ENCODE data around the gene CNPY1.
"Not testable (repeated sequence)": the region's sequence is repeated elsewhere in the genome, so short reads cannot be mapped to it uniquely, and the experiment has no call there.

CNPY1 gene

GRCh38 chr7:155530601-155531000 lies 15.8 kb downstream of the CNPY1 start:
- DNase-seq = no peak

GRCh38 chr7:155529845-155530244 lies 16.5 kb downstream of the CNPY1 start:
- no peak for DNase-seq

GRCh38 chr7:155529346-155529745 lies 17.0 kb downstream of the CNPY1 start:
- DNase-seq = no peak

GRCh38 chr7:155527664-155528063 lies 18.7 kb downstream of the CNPY1 start:
- DNase-seq = no peak

- no peak for DNase-seq
Observed at GRCh38 chr7:155526225-155526624, 20.1 kb downstream of the CNPY1 start.

- no peak for DNase-seq
Observed at GRCh38 chr7:155524018-155524556, 22.3 kb downstream of the CNPY1 start.

GRCh38 chr7:155523168-155523675 lies 23.1 kb downstream of the CNPY1 start:
- DNase-seq = no peak

- DNase-seq = no peak
Observed at GRCh38 chr7:155521743-155522398, 24.5 kb downstream of the CNPY1 start.

- DNase-seq = no peak
Observed at GRCh38 chr7:155521007-155521742, 25.2 kb downstream of the CNPY1 start.

GRCh38 chr7:155520114-155520513 lies 26.2 kb downstream of the CNPY1 start:
- no peak for DNase-seq

- not testable (repeated sequence) for DNase-seq
Observed at GRCh38 chr7:155519358-155519757, 27.0 kb downstream of the CNPY1 start.

GRCh38 chr7:155518633-155519032 lies 27.7 kb downstream of the CNPY1 start:
- DNase-seq = no peak

- DNase-seq = no peak
Observed at GRCh38 chr7:155517969-155518368, 28.4 kb downstream of the CNPY1 start.

- DNase-seq = no peak
Observed at GRCh38 chr7:155517452-155517851, 28.9 kb downstream of the CNPY1 start.

GRCh38 chr7:155516466-155516865 lies 29.9 kb downstream of the CNPY1 start:
- DNase-seq = no peak

- no peak for DNase-seq
Observed at GRCh38 chr7:155515318-155515717, 31.0 kb downstream of the CNPY1 start.

- no peak for DNase-seq
Observed at GRCh38 chr7:155514296-155514695, 32.1 kb downstream of the CNPY1 start.

GRCh38 chr7:155513543-155514285 lies 32.6 kb downstream of the CNPY1 start:
- no peak for DNase-seq

- DNase-seq = no peak
Observed at GRCh38 chr7:155512246-155512887, 34.0 kb downstream of the CNPY1 start.

GRCh38 chr7:155511702-155511996 lies 34.7 kb downstream of the CNPY1 start:
- DNase-seq = no peak

- DNase-seq = no peak
Observed at GRCh38 chr7:155510975-155511701, 35.2 kb downstream of the CNPY1 start.
